ENCODE measurements around the gene FNIP2. TPM values are rescaled to one million over a fixed set of nuclear protein-coding genes. Genes with fewer than 3 reads are reported as not detected.
"Not testable (repeated sequence)": the region's sequence is repeated elsewhere in the genome, so short reads cannot be mapped to it uniquely, and the experiment has no call there.

FNIP2 gene
- total and polyA plus RNA-seq, 9 of the 15 experiments (the other 6 are each of a cell fraction or from before 2014, with no cell fraction given): 1.7 to 15.5 (median 8.3) TPM

DNA sequence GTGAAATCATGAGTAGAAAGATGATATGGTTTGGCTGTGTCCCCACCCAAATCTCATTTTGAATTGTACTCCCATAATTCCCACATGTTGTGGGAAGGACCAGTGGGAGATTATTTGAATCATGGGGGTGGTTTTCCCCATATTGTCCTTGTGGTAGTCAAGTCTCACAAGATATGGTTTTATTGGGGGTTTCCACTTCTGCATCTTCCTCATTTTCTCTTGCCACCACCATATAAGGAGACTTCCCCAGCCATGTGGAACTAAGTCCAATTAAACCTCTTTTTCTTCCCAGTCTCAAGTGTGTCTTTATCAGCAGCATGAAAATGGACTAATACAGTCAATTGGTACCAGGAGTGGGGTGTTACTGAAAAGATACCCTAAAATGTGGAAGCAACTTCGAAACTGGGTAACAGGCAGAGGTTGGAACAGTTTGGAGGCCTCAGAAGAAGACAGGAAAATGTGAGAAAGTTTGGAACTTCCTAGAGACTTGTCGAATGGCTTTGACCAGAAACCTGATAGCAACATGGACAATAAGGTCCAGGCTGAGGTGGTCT lies 183.5 kb downstream of the FNIP2 start:
- H3K36me3 ChIP-seq (ENCODE audit: control insufficient read depth, insufficient read depth, low read length); in situ Hi-C loops (cut with MboI); H3K79me2 ChIP-seq (ENCODE audit: control insufficient read depth, insufficient read depth, low read length); H3K4me1 ChIP-seq (replicated peaks in 1 of 2; ENCODE audit: control insufficient read depth in 2 of 2, insufficient read depth in 2 of 2, low read length in 2 of 2); H4K20me1 ChIP-seq (replicated peaks; ENCODE audit: control insufficient read depth, insufficient read depth, low read length); H2AFZ ChIP-seq (ENCODE audit: low read depth, low read length); CTCF ChIA-PET (ENCODE audit: low intra/inter-chr PET ratio); H3K27ac ChIP-seq (ENCODE audit: extremely low read depth, low read depth, low read length); DNase-seq (ENCODE audit: extremely low read depth in 1 of 4, low spot score in 3 of 4); POLR2A ChIA-PET; H3K9me1 ChIP-seq (ENCODE audit: control insufficient read depth, insufficient read depth, low read length); H3K9ac ChIP-seq (ENCODE audit: insufficient read depth in 1 of 2, low read depth in 2 of 2, low read length in 2 of 2); H3K27me3 ChIP-seq (ENCODE audit: control insufficient read depth in 2 of 2, insufficient read depth in 2 of 2, low read length in 2 of 2); ATAC-seq; FAIRE-seq; H3K4me3 ChIP-seq; H3K9me3 ChIP-seq (replicated peaks; ENCODE audit: control insufficient read depth, insufficient read depth, low read depth, low read length); BruUV-seq (replicated peaks); intact Hi-C loops (cut with micrococcal nuclease); H3K4me2 ChIP-seq (ENCODE audit: insufficient read depth, low read length): not testable (repeated sequence)
- 7% methylated on average over 2 of the region's 2 CpGs for WGBS (ENCODE audit: insufficient coverage, low coverage, missing lambda C conversion rate)
- peak; percentile 63; the same call in 1 of the 2 replicates for TF ChIP-seq CBX5 (IDR thresholded peaks at IDR 0.05; ENCODE audit: borderline replicate concordance, low read depth)
- TF ChIP-seq CBX1 (IDR thresholded peaks at IDR 0.05; ENCODE audit: low read depth): peak; percentile 80; the same call in 1 of the 2 replicates
- TF ChIP-seq ZNF707 (CRISPR knock-in tag; conservative IDR thresholded peaks at IDR 0.05): peak; percentile 99
- TF ChIP-seq, protein P1, sequence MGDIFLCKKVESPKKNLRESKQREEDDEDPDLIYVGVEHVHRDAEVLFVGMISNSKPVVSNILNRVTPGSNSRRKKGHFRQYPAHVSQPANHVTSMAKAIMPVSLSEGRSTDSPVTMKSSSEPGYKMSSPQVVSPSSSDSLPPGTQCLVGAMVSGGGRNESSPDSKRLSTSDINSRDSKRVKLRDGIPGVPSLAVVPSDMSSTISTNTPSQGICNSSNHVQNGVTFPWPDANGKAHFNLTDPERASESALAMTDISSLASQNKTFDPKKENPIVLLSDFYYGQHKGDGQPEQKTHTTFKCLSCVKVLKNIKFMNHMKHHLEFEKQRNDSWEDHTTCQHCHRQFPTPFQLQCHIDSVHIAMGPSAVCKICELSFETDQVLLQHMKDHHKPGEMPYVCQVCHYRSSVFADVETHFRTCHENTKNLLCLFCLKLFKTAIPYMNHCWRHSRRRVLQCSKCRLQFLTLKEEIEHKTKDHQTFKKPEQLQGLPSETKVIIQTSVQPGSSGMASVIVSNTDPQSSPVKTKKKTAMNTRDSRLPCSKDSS (IDR thresholded peaks at IDR 0.05; ENCODE audit: low read depth, partially characterized antibody): peak; percentile 50
- peak; percentile 88 for TF ChIP-seq TRIM28 (IDR thresholded peaks at IDR 0.05)
- TF ChIP-seq CBX3 (IDR thresholded peaks at IDR 0.05; ENCODE audit: borderline replicate concordance in 1 of 2, low read length in 2 of 2): peak in 1 of 2 experiments; percentile 75; a peak in 2 of 3 replicates

Measured in K562 (cell line).